HG03196 (cell line): Measurements from ENCODE around the gene GSDMA.
A peak's percentile ranks its signal among the peaks of the same experiment; 100 is the strongest.

ENCODE experiments used
- ATAC-seq: cut with Tn5 transposase; IDR thresholded peaks from one replicate; pipeline ENCODE4 v1.9.1; 2021; ENCODE audit not compliant: unreplicated experiment

Gene GSDMA

GRCh38 chr17:39962642-39963220 lies at the start of gene GSDMA:
GSDMA (plus strand) TSS chr17:39963004; CDS start chr17:39965688, 2,684 bp downstream.
- no peak for ATAC-seq

- ATAC-seq, result no peak
Measured at GRCh38 chr17:39913989-39914388, 48.8 kb upstream of the GSDMA start.

GRCh38 chr17:39915559-39915958 lies 47.2 kb upstream of the GSDMA start:
- ATAC-seq, result no peak

- no peak for ATAC-seq
Measured at GRCh38 chr17:39916918-39917317, 45.9 kb upstream of the GSDMA start.

- no peak for ATAC-seq
Measured at GRCh38 chr17:39919087-39919683, 43.6 kb upstream of the GSDMA start.

- ATAC-seq, result no peak
Measured at GRCh38 chr17:39920218-39921210, 42.3 kb upstream of the GSDMA start.

GRCh38 chr17:39921323-39921722 lies 41.5 kb upstream of the GSDMA start:
- ATAC-seq, result no peak

GRCh38 chr17:39922006-39922405 lies 40.8 kb upstream of the GSDMA start:
- no peak for ATAC-seq

- ATAC-seq, result no peak
Measured at GRCh38 chr17:39923230-39923629, 39.6 kb upstream of the GSDMA start.

- ATAC-seq, result no peak
Measured at GRCh38 chr17:39923836-39924690, 38.7 kb upstream of the GSDMA start.

- no peak for ATAC-seq
Measured at GRCh38 chr17:39924691-39925055, 38.1 kb upstream of the GSDMA start.

GRCh38 chr17:39925282-39926134 lies 37.3 kb upstream of the GSDMA start:
- no peak for ATAC-seq

- ATAC-seq, result no peak
Measured at GRCh38 chr17:39926135-39926587, 36.6 kb upstream of the GSDMA start.

GRCh38 chr17:39926588-39927100 lies 36.2 kb upstream of the GSDMA start:
- ATAC-seq, result peak; percentile 17

- ATAC-seq, result peak; percentile 73
Measured at GRCh38 chr17:39927101-39927928, 35.5 kb upstream of the GSDMA start, which contains the start of the genes LRRC3C and ORMDL3. LRRC3C (plus strand) TSS chr17:39927732; CDS start chr17:39941524, 13,792 bp downstream. ORMDL3 (minus strand) TSS chr17:39927601; CDS start chr17:39924203, 3,398 bp downstream.

GRCh38 chr17:39927929-39928857 lies 34.6 kb upstream of the GSDMA start:
- ATAC-seq, result peak; percentile 5

- ATAC-seq, result no peak
Measured at GRCh38 chr17:39928858-39929645, 33.8 kb upstream of the GSDMA start.
